Parathyroid adenoma (tissue), 2 donors: Measurements from ENCODE around the gene TMEM131L.

Experiments
- H2AFZ ChIP-seq: fragments of 300-600 bp; sonication (generic); one replicate; pipeline ENCODE4 v1.7.0; 2017; ENCODE audit warnings: antibody characterized with exemption, mild to moderate bottlenecking
- H3K27ac ChIP-seq: fragments of 300-600 bp; sonication (generic); one replicate; pipeline ENCODE4 v1.7.0; 2017
- H3K27me3 ChIP-seq: fragments of 300-600 bp; sonication (generic); one replicate; pipeline ENCODE4 v1.7.0; 2017; ENCODE audit warnings: low read length; ENCODE audit not compliant: control insufficient read depth, insufficient read depth
- H3K36me3 ChIP-seq: fragments of 300-600 bp; sonication (generic); one replicate; pipeline ENCODE4 v1.7.0; 2017; ENCODE audit warnings: low read length; ENCODE audit not compliant: control insufficient read depth, insufficient read depth
- H3K4me1 ChIP-seq: fragments of 300-600 bp; sonication (generic); one replicate; pipeline ENCODE4 v1.7.0; 2017; ENCODE audit warnings: control low read depth
- H3K4me2 ChIP-seq: fragments of 300-600 bp; sonication (generic); one replicate; pipeline ENCODE4 v1.7.0; 2017; ENCODE audit warnings: low read length
- H3K4me3 ChIP-seq: fragments of 300-600 bp; sonication (generic); one replicate; pipeline ENCODE4 v1.7.0; 2017; ENCODE audit warnings: low read depth, low read length
- H3K79me2 ChIP-seq: fragments of 300-600 bp; sonication (generic); one replicate; pipeline ENCODE4 v1.7.0; 2017; ENCODE audit warnings: control low read depth
- H3K9ac ChIP-seq: fragments of 300-600 bp; sonication (generic); one replicate; pipeline ENCODE4 v1.7.0; 2017; ENCODE audit warnings: mild to moderate bottlenecking
- H3K9me3 ChIP-seq: fragments of 300-600 bp; sonication (generic); one replicate; pipeline ENCODE4 v1.7.0; 2017; ENCODE audit warnings: low read length; ENCODE audit not compliant: control insufficient read depth
- CTCF ChIP-seq: fragments of 300-600 bp; sonication (generic); IDR thresholded peaks from one replicate; pipeline ENCODE4 v1.7.0; 2017; ENCODE audit warnings: antibody characterized with exemption, mild to moderate bottlenecking
- donor health status: primary hyperparathyroidism.

The TMEM131L gene

GRCh38 chr4:153511104-153511503 is 44.9 kb downstream of the TMEM131L start:
- Histone ChIP-seq H3K79me2 (no peaks in the 10 kb centered on the region), H3K27me3 (no peaks in the 10 kb centered on the region), H3K36me3 (no peaks in the 10 kb centered on the region), H3K4me3 (no peak overlapping the region), H3K9ac (no peak overlapping the region), H3K9me3 (no peaks in the 10 kb centered on the region), H3K27ac (no peak overlapping the region), H3K4me2 (no peak overlapping the region), H2AFZ (no peak overlapping the region), H3K4me1 (no peaks in the 10 kb centered on the region)
- no peak for TF ChIP-seq CTCF

GRCh38 chr4:153512162-153512852 is 46.1 kb downstream of the TMEM131L start:
- H3K4me2 ChIP-seq: no peak overlapping the region
- H3K9me3 ChIP-seq: no peaks in the 10 kb centered on the region
- no peaks in the 10 kb centered on the region for H3K4me1 ChIP-seq
- no peaks in the 10 kb centered on the region for H3K79me2 ChIP-seq
- H3K4me3 ChIP-seq: no peak overlapping the region
- H3K27ac ChIP-seq: no peak overlapping the region
- TF ChIP-seq CTCF: no peak
- H3K27me3 ChIP-seq: no peaks in the 10 kb centered on the region
- H3K36me3 ChIP-seq: no peaks in the 10 kb centered on the region
- H3K9ac ChIP-seq: no peak overlapping the region
- H2AFZ ChIP-seq: no peak overlapping the region

GRCh38 chr4:153512952-153513500 is 46.9 kb downstream of the TMEM131L start:
- Histone ChIP-seq H3K4me2 (no peak overlapping the region), H3K4me3 (no peak overlapping the region), H3K9me3 (no peaks in the 10 kb centered on the region), H3K27ac (no peak overlapping the region), H3K79me2 (no peaks in the 10 kb centered on the region), H3K27me3 (no peaks in the 10 kb centered on the region), H2AFZ (no peak overlapping the region), H3K36me3 (no peaks in the 10 kb centered on the region), H3K4me1 (no peaks in the 10 kb centered on the region), H3K9ac (no peak overlapping the region)
- TF ChIP-seq CTCF: no peak

- H3K4me1 ChIP-seq: no peaks in the 10 kb centered on the region
- no peak for TF ChIP-seq CTCF
- H3K27ac ChIP-seq: no peak overlapping the region
- no peaks in the 10 kb centered on the region for H3K36me3 ChIP-seq
- H3K9ac ChIP-seq: no peak overlapping the region
- H3K4me3 ChIP-seq: no peak overlapping the region
- no peaks in the 10 kb centered on the region for H3K79me2 ChIP-seq
- no peaks in the 10 kb centered on the region for H3K27me3 ChIP-seq
- no peak overlapping the region for H2AFZ ChIP-seq
- no peaks in the 10 kb centered on the region for H3K9me3 ChIP-seq
- H3K4me2 ChIP-seq: no peak overlapping the region
These were observed 47.4 kb downstream of the TMEM131L start for GRCh38 chr4:153513596-153513995.

- TF ChIP-seq CTCF: no peak
- no peaks in the 10 kb centered on the region for H3K27me3 ChIP-seq
These were observed 47.9 kb downstream of the TMEM131L start for GRCh38 chr4:153514001-153514526.

More at GRCh38 chr4:153514001-153514526, 47.9 kb downstream of the TMEM131L start:
- Histone ChIP-seq H3K27ac (no peak overlapping the region), H2AFZ (no peak overlapping the region), H3K4me2 (no peak overlapping the region), H3K79me2 (no peaks in the 10 kb centered on the region), H3K4me1 (no peaks in the 10 kb centered on the region), H3K4me3 (no peak overlapping the region), H3K9me3 (no peaks in the 10 kb centered on the region), H3K36me3 (no peaks in the 10 kb centered on the region), H3K9ac (no peak overlapping the region)
